SIG-M5 (cell line): ENCODE measurements around the gene TP53TG3F.
"Not testable (repeated sequence)": the region's sequence is repeated elsewhere in the genome, so short reads cannot be mapped to it uniquely, and the experiment has no call there.

Experiments
- DNase-seq: peaks from one replicate; lab custom pipeline; 2025; lab: John Stamatoyannopoulos, UW

TP53TG3F gene

GRCh38 chr16:33459312-33459711, at the start of gene TP53TG3F:
TP53TG3F (plus strand) TSS chr16:33459612; CDS start chr16:33459680, 68 bp downstream.
- not testable (repeated sequence) for DNase-seq

- not testable (repeated sequence) for DNase-seq
These were observed 32.2 kb downstream of the TP53TG3F start for GRCh38 chr16:33491611-33492010.

GRCh38 chr16:33507231-33507630, 47.8 kb downstream of the TP53TG3F start:
- DNase-seq: not testable (repeated sequence)

- not testable (repeated sequence) for DNase-seq
These were observed 49.7 kb downstream of the TP53TG3F start for GRCh38 chr16:33509070-33509469.

GRCh38 chr16:33509906-33510305, 50.5 kb downstream of the TP53TG3F start:
- not testable (repeated sequence) for DNase-seq
